Motor neuron (in vitro differentiated cells): ENCODE results near the gene ADSS1. TPM values are rescaled to one million over a fixed set of nuclear protein-coding genes. Genes with fewer than 3 reads are reported as not detected.

Experiments
- ATAC-seq, 8 experiments: fragments of 200-7000 bp; cut with Tn5 transposase; replicated peaks in 6 of 8; 2 replicates each; pipeline ENCODE4 v1.8.0; 2021; ENCODE audit warnings: mild to moderate bottlenecking in 8 of 8, moderate library complexity in 8 of 8
- H3K27ac ChIP-seq, 2 donors: fragments of 250-450 bp; sonication (Bioruptor Pico); 2 replicates each; pipeline ENCODE4 v1.9.0; 2021; ENCODE audit warnings: antibody characterized with exemption in 2 of 2, mild to moderate bottlenecking in 2 of 2, moderate library complexity in 1 of 2
- H3K4me1 ChIP-seq, 2 donors: fragments of 250-450 bp; sonication (Bioruptor Pico); replicated peaks in 1 of 2; 2 replicates each; pipeline ENCODE4 v1.6.1; 2021; ENCODE audit warnings: antibody characterized with exemption in 2 of 2, mild to moderate bottlenecking in 2 of 2, moderate library complexity in 1 of 2
- H3K4me3 ChIP-seq, 5 donors: fragments of 250-450 bp; sonication (Bioruptor Pico); 2 replicates each; pipeline ENCODE4 v1.9.0; 2021; ENCODE audit warnings: antibody characterized with exemption in 5 of 5, mild to moderate bottlenecking in 5 of 5, moderate library complexity in 4 of 5
- WGBS, 10 experiments: fragments of 450-650 bp; shearing (Covaris generic); methylation state at CpG; one replicate each; pipeline ENCODE4 v1.0.0; 2022; 5-methylcytosine and 5-hydroxymethylcytosine counted together
- in situ Hi-C, 9 experiments: fragments of 400-800 bp; cut with MboI; loops; one replicate each; pipeline ENCODE4 v1.15.0; 2021; ENCODE audit warnings: low sequenced_read_pairs in 9 of 9, low pct_unique_long_range_greater_than_20kb in 2 of 9; ENCODE audit not compliant: unreplicated experiment in 9 of 9
- total RNA-seq, 8 experiments: library from RNA; unstranded; fragments of 300-600 nt; gene quantifications; 2 replicates each; pipeline versions ENCODE4 v1.2.3 to v1.2.4, GENCODE V29; 2022

ADSS1 gene
- total RNA-seq, 8 experiments from 2014 or later, result 2.0 to 13.3 (median 3.1) TPM

GRCh38 chr14:104795781-104796686, 72.0 kb downstream of the ADSS1 start:
- 33 to 80% methylated on average over 1 of the region's 55 CpGs; no CpG with 5 or more reads in 8 of the 10 experiments for WGBS, 10 experiments
- in situ Hi-C loops, result no loop called here
- no peak for ATAC-seq
- Histone ChIP-seq H3K4me1 (peaks cover 27 to 47% of the 10 kb centered on the region in 2 donors), H3K4me3 (peak overlapping the region; percentile 66 to 98 (median 85)), H3K27ac (peak overlapping the region; percentile 57 to 70)

- ATAC-seq, result no peak
- in situ Hi-C loops, result no loop called here
- Histone ChIP-seq H3K4me1 (peaks cover 32 to 51% of the 10 kb centered on the region in 2 donors), H3K4me3 (no peak overlapping the region), H3K27ac (no peak overlapping the region)
- WGBS, 10 experiments, result 86 to 93% methylated on average over 2 to 4 of the region's 6 CpGs; no CpG with 5 or more reads in 8 of the 10 experiments
Measured at GRCh38 chr14:104796687-104797081, 72.7 kb downstream of the ADSS1 start.

Other genes with a start within 250 kb of the ADSS1 start
- gene C14orf180, start 144.5 kb upstream of the ADSS1 start, total RNA-seq, result under 1 TPM in 6 of 8 experiments, not detected in 2; 0.04 to 0.71 (median 0.35) TPM
- 10 to 100 TPM in 5 of 8 experiments, 1 to 10 TPM in 1, under 1 TPM in 2; 0.40 to 18.8 (median 12.8) TPM for gene TMEM179, start 119.5 kb upstream of the ADSS1 start, total RNA-seq
- 10 to 100 TPM in 3 of 8 experiments, 1 to 10 TPM in 5; 2.4 to 31.1 (median 7.5) TPM for gene INF2, start 34.6 kb upstream of the ADSS1 start, total RNA-seq
- gene SIVA1, start 28.9 kb downstream of the ADSS1 start, total RNA-seq, result 10 to 100 TPM; 41.3 to 90.2 (median 52.7) TPM
- gene AKT1, start 71.5 kb downstream of the ADSS1 start, total RNA-seq, result 100 to 1,000 TPM in 4 of 8 experiments, 10 to 100 TPM in 4; 55.9 to 120 (median 96.6) TPM
- 1 to 10 TPM in 7 of 8 experiments, under 1 TPM in 1; 0.60 to 5.0 (median 2.4) TPM for gene ZBTB42, start 76.9 kb downstream of the ADSS1 start, total RNA-seq
- 10 to 100 TPM in 3 of 8 experiments, 1 to 10 TPM in 5; 6.3 to 18.4 (median 9.6) TPM for gene CEP170B, start 141.0 kb downstream of the ADSS1 start, total RNA-seq
- gene PLD4, start 200.7 kb downstream of the ADSS1 start, total RNA-seq, result 1 to 10 TPM in 1 of 8 experiments, under 1 TPM in 7; 0.09 to 1.1 (median 0.41) TPM